K562 (cell line): ENCODE data around the gene NPM3. TPM values are rescaled to one million over a fixed set of nuclear protein-coding genes. Genes with fewer than 3 reads are reported as not detected.
A peak's percentile ranks its signal among the peaks of the same experiment; 100 is the strongest.

ENCODE experiments used
- CEBPB ChIP-seq: fragments of 450-650 bp; IDR thresholded peaks from 2 replicates; pipeline ENCODE4 v1.6.1; 2016; ENCODE audit warnings: missing genetic modification characterization, missing compliant biosample characterization
- ETV5 ChIP-seq: sonication (generic); formaldehyde crosslinking; IDR thresholded peaks from 2 replicates; pipeline ENCODE4 v1.4.0; 2020; ENCODE audit warnings: low read depth, mild to moderate bottlenecking, missing genetic modification reagents
- JUND ChIP-seq, 2 experiments: IDR thresholded peaks; 2 replicates in 1 of 2; 3 replicates in 1 of 2; pipeline ENCODE4 v1.6.1; 2011; ENCODE audit warnings: borderline replicate concordance in 2 of 2, low read depth in 2 of 2, low read length in 2 of 2, improper control_type of control experiment in 1 of 2, missing biosample characterization in 1 of 2, missing genetic modification characterization in 1 of 2, missing genetic modification reagents in 1 of 2
- LCOR ChIP-seq: sonication (generic); formaldehyde crosslinking; IDR thresholded peaks from 2 replicates; pipeline ENCODE4 v1.8.0; 2022; ENCODE audit warnings: mild to moderate bottlenecking, missing genetic modification reagents
- MAFK ChIP-seq: IDR thresholded peaks from 2 replicates; pipeline ENCODE4 v1.6.1; 2011; ENCODE audit warnings: low read length, improper control_type of control experiment
- NBN ChIP-seq: fragments of 450-650 bp; IDR thresholded peaks from 2 replicates; pipeline ENCODE4 v1.6.1; 2016; ENCODE audit warnings: low read depth, mild to moderate bottlenecking
- NCOR1 ChIP-seq: fragments of 450-650 bp; IDR thresholded peaks from 2 replicates; pipeline ENCODE4 v1.6.1; 2016; ENCODE audit warnings: mild to moderate bottlenecking, moderate library complexity
- NFIC ChIP-seq: fragments of 450-650 bp; IDR thresholded peaks from 2 replicates; pipeline ENCODE4 v1.6.1; 2017; ENCODE audit warnings: mild to moderate bottlenecking, inconsistent platforms
- NFRKB ChIP-seq: fragments of 450-650 bp; IDR thresholded peaks from 2 replicates; pipeline ENCODE4 v1.6.1; 2016; ENCODE audit warnings: low read depth
- PCBP1 ChIP-seq: fragments of 200-400 bp; formaldehyde crosslinking; IDR thresholded peaks from 2 replicates; pipeline ENCODE4 v1.6.1; 2018; ENCODE audit warnings: mild to moderate bottlenecking, low read depth, low read length; ENCODE audit not compliant: poor library complexity, severe bottlenecking
- RFX7 ChIP-seq: fragments of 250-450 bp; sonication (Bioruptor Pico); IDR thresholded peaks from 2 replicates; pipeline ENCODE4 v1.5.1; 2021; ENCODE audit warnings: mild to moderate bottlenecking
- SRF ChIP-seq, 2 experiments: fragments of 250-450, 450-650 bp in 1 of 2; sonication (Bioruptor Pico) in 1 of 2; sonication (generic) in 1 of 2; formaldehyde crosslinking; IDR thresholded peaks; 2 replicates each; pipeline versions ENCODE4 v1.5.0 to v1.5.1; 2020 to 2022; ENCODE audit warnings: mild to moderate bottlenecking in 1 of 2, missing genetic modification reagents in 1 of 2
- TCF7L2 ChIP-seq: fragments of 150-350 bp; IDR thresholded peaks from 2 replicates; pipeline ENCODE4 v1.6.1; 2016; ENCODE audit warnings: low read depth, mild to moderate bottlenecking, low read length, moderate library complexity
- TEAD1 ChIP-seq, 2 experiments: fragments of 450-650 bp in 1 of 2; sonication (generic) in 1 of 2; formaldehyde crosslinking; IDR thresholded peaks; 2 replicates each; pipeline versions ENCODE4 v1.4.0 to v1.8.0; 2020 to 2022; ENCODE audit warnings: mild to moderate bottlenecking in 2 of 2, missing genetic modification reagents in 1 of 2
- ZNF224 ChIP-seq: sonication (generic); formaldehyde crosslinking; IDR thresholded peaks from 2 replicates; pipeline ENCODE4 v1.8.0; 2022; ENCODE audit warnings: mild to moderate bottlenecking, missing genetic modification reagents
- ZNF695 ChIP-seq: fragments of 450-650 bp; formaldehyde crosslinking; IDR thresholded peaks from 2 replicates; pipeline ENCODE4 v1.4.0; 2020; ENCODE audit warnings: mild to moderate bottlenecking, moderate library complexity
- ZZZ3 ChIP-seq: fragments of 450-650 bp; IDR thresholded peaks from 2 replicates; pipeline ENCODE4 v1.6.1; 2016; ENCODE audit warnings: antibody characterized with exemption, mild to moderate bottlenecking, moderate library complexity
- polyA plus RNA-seq, 8 experiments: library from polyadenylated mRNA; depleted of rRNA in 4 of 8; stranded (reverse) in 5 of 8; unstranded in 3 of 8; fragments of >200 nt; fragmentation: Nextera tagmentation in 2 of 8; fragmentation: Illumina TruSeq in 1 of 8; extraction: Ambion mirVana in 2 of 8; extraction: Trizol in 1 of 8; gene quantifications; 2 replicates each; pipeline versions ENCODE4 v1.2.1 to v1.2.3, GENCODE V29; 2011 to 2014; ENCODE audit warnings: inconsistent platforms in 1 of 8, missing spikeins in 1 of 8
- total RNA-seq, 7 experiments: library from RNA; depleted of rRNA in 6 of 7; stranded (reverse); fragments of >200 nt in 6 of 7; fragmentation: Illumina TruSeq in 2 of 7; extraction: Trizol in 2 of 7; gene quantifications; 2 replicates each; pipeline versions ENCODE4 v1.2.1 to v1.2.3, GENCODE V29; 2011 to 2021; ENCODE audit warnings: low replicate concordance in 1 of 7
- TF ChIP-seq, protein P1 (sequence below): sonication (generic); formaldehyde crosslinking; IDR thresholded peaks from 2 replicates; pipeline ENCODE4 v1.8.0; 2023; ENCODE audit warnings: missing genetic modification reagents, mild to moderate bottlenecking, borderline replicate concordance
- TF ChIP-seq, protein P2 (sequence below): conservative IDR thresholded peaks from 2 replicates; pipeline ENCODE4 v1.6.1; 2011; ENCODE audit warnings: low read depth, mild to moderate bottlenecking, low read length; ENCODE audit not compliant: control insufficient read depth
- TF ChIP-seq, protein P3 (sequence below): fragments of 450-650 bp; IDR thresholded peaks from 2 replicates; pipeline ENCODE4 v1.6.1; 2016; ENCODE audit warnings: antibody characterized with exemption

The NPM3 gene
- total and polyA plus RNA-seq, 9 of the 15 experiments (the other 6 are each of a cell fraction or from before 2014, with no cell fraction given), result 15.2 to 239 (median 114) TPM

DNA sequence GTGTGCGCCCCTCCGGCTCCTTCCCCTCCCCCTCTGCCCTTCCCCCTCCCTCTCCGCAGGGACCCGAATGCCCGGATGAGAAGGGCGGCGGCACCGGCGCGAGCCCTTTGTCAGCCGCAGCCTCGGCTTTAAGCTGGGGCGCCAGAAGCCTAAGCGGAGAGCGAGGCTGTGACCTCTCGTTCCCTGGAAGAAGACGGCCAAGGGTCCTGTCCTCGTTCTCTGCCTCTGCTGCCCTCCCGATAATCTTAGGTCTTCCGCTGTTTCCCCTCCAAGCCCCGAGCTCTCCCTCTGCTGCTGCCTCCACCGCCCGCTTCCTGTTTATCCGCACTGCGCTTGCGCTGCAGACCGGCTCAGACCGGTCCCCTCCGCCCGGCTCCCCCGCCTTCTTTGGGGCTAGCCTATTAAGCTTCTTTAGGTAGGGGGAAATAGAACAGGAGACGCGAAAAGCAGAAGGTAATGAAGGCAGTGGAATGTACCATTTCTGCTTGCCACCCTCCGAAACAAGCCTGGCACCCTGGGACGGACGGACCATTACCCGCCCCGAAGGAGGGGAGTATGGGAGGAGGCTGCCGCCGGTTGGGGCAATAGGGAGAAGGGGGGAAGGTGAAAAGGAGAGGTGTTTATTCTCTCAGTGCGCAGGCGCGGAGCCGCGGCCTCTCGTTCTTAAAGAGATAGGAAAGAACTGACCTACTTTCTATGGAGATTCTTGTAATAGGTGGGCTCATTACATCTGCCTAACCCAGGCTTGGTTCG is 35.0 kb upstream of the NPM3 start, which contains the start of gene OGA (continued):
- TF ChIP-seq, protein P1, sequence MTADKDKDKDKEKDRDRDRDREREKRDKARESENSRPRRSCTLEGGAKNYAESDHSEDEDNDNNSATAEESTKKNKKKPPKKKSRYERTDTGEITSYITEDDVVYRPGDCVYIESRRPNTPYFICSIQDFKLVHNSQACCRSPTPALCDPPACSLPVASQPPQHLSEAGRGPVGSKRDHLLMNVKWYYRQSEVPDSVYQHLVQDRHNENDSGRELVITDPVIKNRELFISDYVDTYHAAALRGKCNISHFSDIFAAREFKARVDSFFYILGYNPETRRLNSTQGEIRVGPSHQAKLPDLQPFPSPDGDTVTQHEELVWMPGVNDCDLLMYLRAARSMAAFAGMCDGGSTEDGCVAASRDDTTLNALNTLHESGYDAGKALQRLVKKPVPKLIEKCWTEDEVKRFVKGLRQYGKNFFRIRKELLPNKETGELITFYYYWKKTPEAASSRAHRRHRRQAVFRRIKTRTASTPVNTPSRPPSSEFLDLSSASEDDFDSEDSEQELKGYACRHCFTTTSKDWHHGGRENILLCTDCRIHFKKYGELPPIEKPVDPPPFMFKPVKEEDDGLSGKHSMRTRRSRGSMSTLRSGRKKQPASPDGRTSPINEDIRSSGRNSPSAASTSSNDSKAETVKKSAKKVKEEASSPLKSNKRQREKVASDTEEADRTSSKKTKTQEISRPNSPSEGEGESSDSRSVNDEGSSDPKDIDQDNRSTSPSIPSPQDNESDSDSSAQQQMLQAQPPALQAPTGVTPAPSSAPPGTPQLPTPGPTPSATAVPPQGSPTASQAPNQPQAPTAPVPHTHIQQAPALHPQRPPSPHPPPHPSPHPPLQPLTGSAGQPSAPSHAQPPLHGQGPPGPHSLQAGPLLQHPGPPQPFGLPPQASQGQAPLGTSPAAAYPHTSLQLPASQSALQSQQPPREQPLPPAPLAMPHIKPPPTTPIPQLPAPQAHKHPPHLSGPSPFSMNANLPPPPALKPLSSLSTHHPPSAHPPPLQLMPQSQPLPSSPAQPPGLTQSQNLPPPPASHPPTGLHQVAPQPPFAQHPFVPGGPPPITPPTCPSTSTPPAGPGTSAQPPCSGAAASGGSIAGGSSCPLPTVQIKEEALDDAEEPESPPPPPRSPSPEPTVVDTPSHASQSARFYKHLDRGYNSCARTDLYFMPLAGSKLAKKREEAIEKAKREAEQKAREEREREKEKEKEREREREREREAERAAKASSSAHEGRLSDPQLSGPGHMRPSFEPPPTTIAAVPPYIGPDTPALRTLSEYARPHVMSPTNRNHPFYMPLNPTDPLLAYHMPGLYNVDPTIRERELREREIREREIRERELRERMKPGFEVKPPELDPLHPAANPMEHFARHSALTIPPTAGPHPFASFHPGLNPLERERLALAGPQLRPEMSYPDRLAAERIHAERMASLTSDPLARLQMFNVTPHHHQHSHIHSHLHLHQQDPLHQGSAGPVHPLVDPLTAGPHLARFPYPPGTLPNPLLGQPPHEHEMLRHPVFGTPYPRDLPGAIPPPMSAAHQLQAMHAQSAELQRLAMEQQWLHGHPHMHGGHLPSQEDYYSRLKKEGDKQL (CRISPR knock-in tag), result no peak
- TF ChIP-seq ETV5, result no peak
- TF ChIP-seq NFRKB, result peak; percentile 44; the same call in 1 of the 2 replicates
- TF ChIP-seq, protein P2, sequence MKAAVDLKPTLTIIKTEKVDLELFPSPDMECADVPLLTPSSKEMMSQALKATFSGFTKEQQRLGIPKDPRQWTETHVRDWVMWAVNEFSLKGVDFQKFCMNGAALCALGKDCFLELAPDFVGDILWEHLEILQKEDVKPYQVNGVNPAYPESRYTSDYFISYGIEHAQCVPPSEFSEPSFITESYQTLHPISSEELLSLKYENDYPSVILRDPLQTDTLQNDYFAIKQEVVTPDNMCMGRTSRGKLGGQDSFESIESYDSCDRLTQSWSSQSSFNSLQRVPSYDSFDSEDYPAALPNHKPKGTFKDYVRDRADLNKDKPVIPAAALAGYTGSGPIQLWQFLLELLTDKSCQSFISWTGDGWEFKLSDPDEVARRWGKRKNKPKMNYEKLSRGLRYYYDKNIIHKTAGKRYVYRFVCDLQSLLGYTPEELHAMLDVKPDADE, result no peak
- TF ChIP-seq ZNF224 (CRISPR knock-in tag), result no peak
- peak; percentile 97 for TF ChIP-seq JUND (IDR thresholded peaks at IDR 0.05; ENCODE audit: borderline replicate concordance, low read depth, low read length)
- no peak for TF ChIP-seq JUND (tag; IDR thresholded peaks at IDR 0.05; ENCODE audit: borderline replicate concordance, low read depth, low read length)
- peak; percentile 47 for TF ChIP-seq NFIC
- TF ChIP-seq MAFK, result no peak
- TF ChIP-seq NCOR1, result peak; percentile 5; the same call in 1 of the 2 replicates
- TF ChIP-seq TCF7L2, result peak; percentile 98
- TF ChIP-seq LCOR, result peak; percentile 59; the same call in 1 of the 2 replicates
- TF ChIP-seq, protein P3, sequence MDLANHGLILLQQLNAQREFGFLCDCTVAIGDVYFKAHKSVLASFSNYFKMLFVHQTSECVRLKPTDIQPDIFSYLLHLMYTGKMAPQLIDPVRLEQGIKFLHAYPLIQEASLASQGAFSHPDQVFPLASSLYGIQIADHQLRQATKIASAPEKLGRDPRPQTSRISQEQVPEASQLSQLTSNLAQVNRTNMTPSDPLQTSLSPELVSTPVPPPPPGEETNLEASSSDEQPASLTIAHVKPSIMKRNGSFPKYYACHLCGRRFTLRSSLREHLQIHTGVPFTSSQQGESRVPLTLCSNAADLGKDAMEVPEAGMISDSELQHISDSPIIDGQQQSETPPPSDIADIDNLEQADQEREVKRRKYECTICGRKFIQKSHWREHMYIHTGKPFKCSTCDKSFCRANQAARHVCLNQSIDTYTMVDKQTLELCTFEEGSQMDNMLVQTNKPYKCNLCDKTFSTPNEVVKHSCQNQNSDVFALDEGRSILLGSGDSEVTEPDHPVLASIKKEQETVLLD, result peak; percentile 81; the same call in 1 of the 2 replicates
- TF ChIP-seq SRF (CRISPR knock-in tag; IDR thresholded peaks at IDR 0.05), result peak in 1 of 2 experiments; percentile 43; a peak in 1 of 4 replicates
- TF ChIP-seq PCBP1, result no peak
- no peak for TF ChIP-seq ZZZ3
- TF ChIP-seq TEAD1 (CRISPR knock-in tag; IDR thresholded peaks at IDR 0.05), result peak in 1 of 2 experiments; percentile 42; a peak in 1 of 4 replicates
- no peak for TF ChIP-seq RFX7 (CRISPR knock-in tag)
- no peak for TF ChIP-seq ZNF695 (CRISPR knock-in tag)
- TF ChIP-seq NBN, result peak; percentile 44; the same call in 1 of the 2 replicates
- peak; percentile 53; the same call in 1 of the 2 replicates for TF ChIP-seq CEBPB (tag)
